Mammary epithelial cell (primary cell): ENCODE data around the gene SRPK1.

Experiments
- EZH2 ChIP-seq: IDR thresholded peaks from 2 replicates; pipeline ENCODE4 v1.6.1; 2012; ENCODE audit warnings: low read length, inconsistent platforms, borderline replicate concordance
- TF ChIP-seq, protein P1 (sequence below), 2 donors: IDR thresholded peaks in 1 of 2; conservative IDR thresholded peaks in 1 of 2; 2 replicates each; pipeline ENCODE4 v1.5.1; 2011 to 2012; ENCODE audit warnings: inconsistent platforms in 2 of 2, low read length in 2 of 2, mild to moderate bottlenecking in 2 of 2, control low read depth in 1 of 2, low read depth in 1 of 2; ENCODE audit not compliant: insufficient read depth in 1 of 2; ENCODE audit errors: extremely low read depth in 1 of 2

DNA sequence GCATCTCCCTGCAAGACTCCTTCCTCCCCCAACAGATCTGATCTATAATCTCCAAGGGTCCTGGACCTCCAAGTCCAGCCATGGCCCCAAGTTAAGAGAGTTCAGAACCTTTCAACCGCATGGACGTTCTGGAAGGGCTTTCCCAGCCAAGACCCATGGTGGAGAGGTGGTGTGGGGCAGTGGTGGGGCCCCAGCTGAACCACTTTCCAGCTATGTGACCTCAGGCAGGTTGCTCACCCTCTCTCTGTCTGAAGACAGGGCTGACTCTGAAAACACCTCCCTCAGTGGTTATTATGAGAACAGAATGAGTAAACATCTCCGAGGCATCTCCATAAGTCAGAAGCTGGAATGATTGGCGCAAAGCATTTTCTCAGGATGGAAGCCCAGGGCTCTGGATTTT, 124.7 kb downstream of the SRPK1 start:
- TF ChIP-seq, protein P1, sequence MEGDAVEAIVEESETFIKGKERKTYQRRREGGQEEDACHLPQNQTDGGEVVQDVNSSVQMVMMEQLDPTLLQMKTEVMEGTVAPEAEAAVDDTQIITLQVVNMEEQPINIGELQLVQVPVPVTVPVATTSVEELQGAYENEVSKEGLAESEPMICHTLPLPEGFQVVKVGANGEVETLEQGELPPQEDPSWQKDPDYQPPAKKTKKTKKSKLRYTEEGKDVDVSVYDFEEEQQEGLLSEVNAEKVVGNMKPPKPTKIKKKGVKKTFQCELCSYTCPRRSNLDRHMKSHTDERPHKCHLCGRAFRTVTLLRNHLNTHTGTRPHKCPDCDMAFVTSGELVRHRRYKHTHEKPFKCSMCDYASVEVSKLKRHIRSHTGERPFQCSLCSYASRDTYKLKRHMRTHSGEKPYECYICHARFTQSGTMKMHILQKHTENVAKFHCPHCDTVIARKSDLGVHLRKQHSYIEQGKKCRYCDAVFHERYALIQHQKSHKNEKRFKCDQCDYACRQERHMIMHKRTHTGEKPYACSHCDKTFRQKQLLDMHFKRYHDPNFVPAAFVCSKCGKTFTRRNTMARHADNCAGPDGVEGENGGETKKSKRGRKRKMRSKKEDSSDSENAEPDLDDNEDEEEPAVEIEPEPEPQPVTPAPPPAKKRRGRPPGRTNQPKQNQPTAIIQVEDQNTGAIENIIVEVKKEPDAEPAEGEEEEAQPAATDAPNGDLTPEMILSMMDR (conservative IDR thresholded peaks at IDR 0.05 in 1 of 2, IDR thresholded peaks at IDR 0.05 in 1 of 2; ENCODE audit: extremely low read depth in 1 of 2, insufficient read depth in 1 of 2, low read depth in 1 of 2, low read length in 2 of 2), result no peak
- no peak for TF ChIP-seq EZH2
